HG03175 (cell line): ENCODE measurements around the gene ARL2BP.

Experiments used
- ATAC-seq: cut with Tn5 transposase; IDR thresholded peaks from one replicate; pipeline ENCODE4 v1.9.1; 2021; ENCODE audit warnings: mild to moderate bottlenecking, moderate library complexity; ENCODE audit not compliant: unreplicated experiment

ARL2BP gene

GRCh38 chr16:57282510-57283213 is 37.6 kb downstream of the ARL2BP start:
- ATAC-seq: no peak

GRCh38 chr16:57283214-57283958 is 38.3 kb downstream of the ARL2BP start:
- no peak for ATAC-seq

GRCh38 chr16:57283959-57284208 is 38.8 kb downstream of the ARL2BP start:
- ATAC-seq: no peak

GRCh38 chr16:57284209-57284951 is 39.3 kb downstream of the ARL2BP start, which contains the start of gene PLLP:
PLLP (minus strand) TSS chr16:57284672; CDS start chr16:57284540, 132 bp downstream.
- no peak for ATAC-seq

GRCh38 chr16:57284952-57285363 is 39.9 kb downstream of the ARL2BP start:
- no peak for ATAC-seq

- no peak for ATAC-seq
Observed at GRCh38 chr16:57285379-57285778, 40.3 kb downstream of the ARL2BP start.

- no peak for ATAC-seq
Observed at GRCh38 chr16:57289391-57290257, 44.6 kb downstream of the ARL2BP start.

- no peak for ATAC-seq
Observed at GRCh38 chr16:57297856-57298255, 52.8 kb downstream of the ARL2BP start.

- peak; percentile 35 for ATAC-seq
Observed at GRCh38 chr16:57299009-57299718, 54.1 kb downstream of the ARL2BP start.

- ATAC-seq: peak; percentile 56
Observed at GRCh38 chr16:57299719-57300386, 54.8 kb downstream of the ARL2BP start.

GRCh38 chr16:57300387-57301125 is 55.5 kb downstream of the ARL2BP start:
- peak; percentile 87 for ATAC-seq

- no peak for ATAC-seq
Observed at GRCh38 chr16:57301126-57301817, 56.2 kb downstream of the ARL2BP start.
